Mucosa of rectum (tissue), 2 donors: ENCODE data around the gene IGF2BP3.

Source experiments
- H3K27ac ChIP-seq, 2 donors: one replicate each; pipeline ENCODE4 v1.7.0; 2013; ENCODE audit warnings: inconsistent platforms in 2 of 2, low read depth in 2 of 2, low read length in 2 of 2
- H3K27me3 ChIP-seq, 2 donors: one replicate each; pipeline ENCODE4 v1.7.0; 2013; ENCODE audit warnings: low read length in 2 of 2; ENCODE audit not compliant: control insufficient read depth in 2 of 2, insufficient read depth in 2 of 2
- H3K36me3 ChIP-seq, 2 donors: one replicate each; pipeline ENCODE4 v1.7.0; 2013; ENCODE audit warnings: low read length in 2 of 2; ENCODE audit not compliant: control insufficient read depth in 2 of 2, insufficient read depth in 2 of 2
- H3K4me1 ChIP-seq, 2 donors: one replicate each; pipeline ENCODE4 v1.7.0; 2013; ENCODE audit warnings: low read length in 2 of 2, mild to moderate bottlenecking in 1 of 2; ENCODE audit not compliant: control insufficient read depth in 2 of 2, insufficient read depth in 2 of 2
- H3K4me3 ChIP-seq, 2 donors: one replicate each; pipeline ENCODE4 v1.7.0; 2013; ENCODE audit warnings: low read length in 2 of 2
- H3K9ac ChIP-seq, 2 donors: one replicate each; pipeline ENCODE4 v1.7.0; 2013; ENCODE audit warnings: low read length in 2 of 2, low read depth in 1 of 2, mild to moderate bottlenecking in 1 of 2
- H3K9me3 ChIP-seq, 2 donors: one replicate each; pipeline ENCODE4 v1.7.0; 2013; ENCODE audit warnings: low read length in 2 of 2; ENCODE audit not compliant: control insufficient read depth in 2 of 2
- donor health status: healthy.
- donor health status: Normal muscosa, but diverticular disease.

Gene IGF2BP3

DNA sequence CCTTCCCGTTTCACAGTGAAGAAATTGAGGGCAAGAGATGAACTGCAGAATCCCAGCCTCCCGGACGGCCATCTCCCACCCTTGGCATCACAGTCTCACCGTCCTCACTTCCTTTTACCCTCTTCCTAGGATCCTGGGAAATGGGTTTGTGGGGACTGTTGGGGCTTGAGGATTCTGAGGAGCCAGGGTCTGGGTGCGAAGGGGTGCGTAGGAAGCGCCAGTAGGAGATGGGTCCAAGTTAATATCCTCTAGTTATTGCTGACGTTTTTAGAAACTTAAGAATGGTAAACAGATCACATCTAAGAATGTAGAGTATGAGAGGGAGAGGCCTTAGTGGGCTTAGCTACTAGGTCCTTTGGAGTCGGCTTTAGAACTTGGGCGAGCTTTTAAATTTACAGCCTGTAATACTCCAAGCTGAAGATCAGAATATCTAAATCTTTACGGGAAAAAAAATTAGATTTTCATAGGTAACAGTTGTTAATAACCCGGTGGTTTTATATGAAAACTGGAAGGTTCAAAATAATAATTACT, 170.5 kb downstream of the IGF2BP3 start:
- no peaks in the 10 kb centered on the region for H3K9me3 ChIP-seq

DNA sequence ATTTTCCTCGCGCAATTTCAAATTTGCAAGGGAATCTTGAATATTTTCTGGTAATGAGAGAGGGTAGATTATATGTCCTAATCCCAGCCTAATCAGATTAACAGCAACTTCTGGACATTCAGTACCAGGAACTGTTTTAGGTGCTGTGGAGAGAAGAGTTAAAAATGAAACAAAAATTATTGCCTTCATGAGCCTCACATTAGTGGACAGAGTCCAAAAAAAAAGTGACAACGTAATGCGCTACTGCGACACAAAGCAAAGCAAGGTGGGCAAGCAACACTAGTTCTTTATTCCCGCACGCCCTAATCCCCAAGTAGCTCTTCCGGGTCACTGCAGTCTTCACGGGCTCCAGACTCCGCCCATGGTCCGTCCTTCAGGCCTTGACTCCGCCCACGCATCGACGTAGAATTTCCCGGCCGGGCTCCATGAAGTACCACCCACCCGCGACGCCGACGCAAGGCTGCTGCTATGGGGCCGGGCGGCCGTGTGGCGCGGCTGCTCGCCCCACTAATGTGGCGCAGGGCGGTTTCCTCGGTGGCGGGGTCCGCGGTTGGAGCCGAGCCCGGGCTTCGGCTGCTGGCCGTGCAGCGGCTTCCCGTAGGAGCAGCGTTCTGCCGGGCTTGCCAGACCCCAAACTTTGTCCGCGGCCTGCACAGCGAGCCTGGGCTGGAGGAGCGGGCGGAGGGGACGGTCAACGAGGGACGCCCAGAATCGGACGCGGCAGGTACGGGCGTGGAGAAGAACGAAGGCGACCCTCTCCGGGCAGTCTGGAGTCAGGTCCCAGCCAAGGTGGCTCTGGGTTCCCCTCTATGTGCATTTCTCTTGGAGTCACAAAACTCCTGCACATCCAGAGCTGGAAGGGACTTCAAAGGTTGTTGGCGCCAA, 171.2 kb downstream of the IGF2BP3 start, which contains the start of gene MALSU1:
MALSU1 (plus strand) TSS at position 455 of the 885 bp plus-strand sequence; CDS start at position 469, 14 bp downstream.
- no peaks in the 10 kb centered on the region for H3K9me3 ChIP-seq
- H3K4me3 ChIP-seq = peak within 1 kb of the TSS; percentile 88 to 89
- peaks cover 12 to 17% of the 10 kb centered on the region in 2 donors for H3K4me1 ChIP-seq
- peak within 1 kb of the TSS; percentile 61 to 75 for H3K27ac ChIP-seq
- peaks cover 0 to 5% of the 10 kb centered on the region in 2 donors for H3K36me3 ChIP-seq
- peak within 1 kb of the TSS; percentile 82 to 89 for H3K9ac ChIP-seq
- H3K27me3 ChIP-seq = no peaks in the 10 kb centered on the region

More for the DNA sequence above, 170.5 kb downstream of the IGF2BP3 start:
- Histone ChIP-seq H3K9ac (peak overlapping the region; percentile 82 to 89), H3K36me3 (peaks cover 0 to 5% of the 10 kb centered on the region in 2 donors), H3K27ac (peak overlapping the region; percentile 61 to 75), H3K4me3 (peak overlapping the region; percentile 88 to 89), H3K4me1 (peaks cover 12 to 17% of the 10 kb centered on the region in 2 donors), H3K27me3 (no peaks in the 10 kb centered on the region)

DNA sequence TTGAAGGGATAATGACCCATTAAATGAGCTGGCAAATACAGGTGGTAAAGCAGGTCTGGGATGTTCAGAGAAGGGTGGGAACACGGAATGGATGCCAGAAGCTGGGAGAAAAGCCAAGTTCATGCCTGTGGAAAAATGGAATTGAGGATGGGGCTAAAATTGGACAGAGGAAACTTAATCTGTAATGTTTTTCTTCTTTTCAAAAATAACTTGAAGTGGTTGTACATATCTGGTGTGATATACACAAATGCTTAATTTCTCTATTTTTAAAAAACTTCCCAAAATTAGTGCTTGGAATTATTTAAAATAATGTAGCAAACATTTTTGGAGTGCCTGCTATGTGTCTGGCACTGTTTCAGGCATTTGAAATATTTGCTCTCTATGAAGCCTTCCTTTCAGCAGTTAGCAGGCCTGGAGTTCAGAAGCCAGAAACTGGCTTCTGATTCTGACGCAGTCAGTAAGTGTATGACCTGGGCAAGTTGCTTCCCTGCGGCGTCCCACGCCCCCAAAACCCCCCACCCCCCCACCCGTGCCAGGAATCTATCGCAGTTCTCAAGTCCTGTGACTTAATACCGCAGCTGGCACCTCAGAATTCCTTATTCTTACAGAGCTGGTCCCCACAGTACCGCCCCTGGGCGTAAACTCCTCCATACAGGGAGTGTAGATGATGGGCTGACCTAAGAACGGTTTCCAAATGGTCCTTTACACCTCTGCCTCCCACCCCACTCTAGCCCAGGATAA, 172.0 kb downstream of the IGF2BP3 start:
- Histone ChIP-seq H3K4me3 (peak overlapping the region; percentile 88 to 89), H3K27ac (peak overlapping the region; percentile 61 to 75)

DNA sequence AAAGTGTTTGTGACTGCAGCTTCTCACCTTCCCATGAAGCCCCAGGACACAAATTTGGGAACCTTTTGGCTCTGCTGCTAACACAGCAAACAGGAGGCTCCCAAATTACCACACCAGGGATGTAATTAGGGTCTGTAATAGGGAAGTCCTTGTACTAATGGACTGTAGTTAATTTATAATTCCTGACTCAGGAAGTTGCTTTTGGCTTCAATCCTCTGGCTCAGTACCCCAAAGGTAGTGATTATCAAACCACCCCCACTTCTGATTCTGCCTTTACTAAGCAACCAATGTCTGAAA, 174.9 kb downstream of the IGF2BP3 start:
- Histone ChIP-seq H3K9ac (no peak overlapping the region), H3K27me3 (no peaks in the 10 kb centered on the region), H3K36me3 (no peaks in the 10 kb centered on the region), H3K4me3 (no peak overlapping the region), H3K4me1 (peaks cover 7 to 12% of the 10 kb centered on the region in 2 donors), H3K9me3 (no peaks in the 10 kb centered on the region), H3K27ac (no peak overlapping the region)

More for the DNA sequence above, 172.0 kb downstream of the IGF2BP3 start:
- Histone ChIP-seq H3K9ac (peak overlapping the region; percentile 71 to 89), H3K36me3 (peaks cover 0 to 5% of the 10 kb centered on the region in 2 donors), H3K27me3 (no peaks in the 10 kb centered on the region), H3K9me3 (no peaks in the 10 kb centered on the region), H3K4me1 (peaks cover 12 to 17% of the 10 kb centered on the region in 2 donors)

DNA sequence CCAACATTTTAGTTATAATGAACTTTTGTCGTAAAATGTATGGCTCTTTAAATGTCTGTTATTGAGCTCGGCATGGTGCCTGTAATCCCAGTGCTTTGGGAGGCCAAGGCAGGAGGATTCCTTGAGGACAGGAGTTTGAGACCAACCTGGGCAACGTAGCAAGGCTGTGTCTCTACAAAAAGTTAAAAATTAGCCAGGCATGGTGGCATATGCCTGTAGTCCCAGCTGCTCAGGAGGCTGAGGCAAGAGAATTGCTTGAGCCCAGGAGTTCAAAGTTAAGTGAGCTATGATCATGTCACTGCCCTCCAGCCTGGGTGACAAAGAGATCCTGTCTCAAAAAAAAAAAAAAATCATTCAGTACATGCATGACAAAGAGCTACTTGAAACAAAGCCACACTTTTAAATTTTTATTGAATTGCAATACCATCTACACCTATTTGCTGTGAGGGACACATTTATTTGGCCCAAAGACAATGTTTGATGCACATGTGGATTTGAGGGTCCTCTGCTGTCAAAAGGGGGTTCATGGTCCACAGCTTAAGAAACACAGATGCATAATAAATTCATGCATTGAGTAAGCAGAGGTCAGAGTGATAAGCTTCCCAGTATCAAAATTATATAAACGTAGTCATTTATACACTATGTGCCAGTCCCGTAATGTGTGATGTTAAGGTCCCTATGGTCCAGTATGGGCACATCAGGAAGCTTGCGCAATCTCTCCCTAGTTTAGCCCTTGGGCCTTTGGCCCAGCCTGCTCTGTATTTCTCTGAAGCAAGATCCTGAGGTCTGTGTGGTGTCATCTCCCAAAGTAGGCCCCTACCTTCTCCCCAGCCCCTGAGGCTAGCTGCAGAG, 175.5 kb downstream of the IGF2BP3 start:
- Histone ChIP-seq H3K27ac (no peak overlapping the region), H3K36me3 (no peaks in the 10 kb centered on the region), H3K9me3 (no peaks in the 10 kb centered on the region), H3K9ac (no peak overlapping the region), H3K4me1 (peaks cover 4 to 7% of the 10 kb centered on the region in 2 donors), H3K27me3 (no peaks in the 10 kb centered on the region), H3K4me3 (no peak overlapping the region)

DNA sequence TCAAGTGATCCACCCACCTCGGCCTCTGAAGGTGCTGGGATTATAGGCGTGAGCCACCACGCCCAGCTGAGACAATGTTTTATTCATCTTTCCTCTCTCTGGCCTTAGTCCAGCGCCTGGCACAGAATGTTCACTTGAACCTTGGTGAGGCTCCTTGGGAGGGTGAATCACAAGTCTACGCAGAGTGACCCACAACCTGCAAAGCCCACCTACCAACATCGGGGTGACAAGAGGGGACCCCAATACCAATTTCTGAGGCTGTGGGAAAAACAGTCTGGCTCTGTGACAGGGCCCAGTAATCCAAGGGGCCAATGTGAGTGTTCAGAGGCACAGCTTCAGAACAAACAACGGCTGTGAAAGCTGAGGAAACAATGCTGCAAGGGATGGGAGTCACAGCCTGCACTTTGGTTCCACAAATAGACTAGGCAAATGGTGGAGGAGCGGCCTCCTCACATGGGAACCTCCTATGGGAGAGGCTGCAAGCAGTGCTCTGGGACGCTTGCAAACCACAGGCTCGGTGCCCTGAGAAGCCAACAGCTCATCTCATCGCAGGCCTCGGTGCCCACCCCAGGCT, 176.7 kb downstream of the IGF2BP3 start:
- no peak overlapping the region for H3K27ac ChIP-seq
- H3K9me3 ChIP-seq = no peaks in the 10 kb centered on the region
- no peaks in the 10 kb centered on the region for H3K27me3 ChIP-seq
- H3K36me3 ChIP-seq = no peaks in the 10 kb centered on the region
- H3K9ac ChIP-seq = no peak overlapping the region
- no peak overlapping the region for H3K4me3 ChIP-seq
- H3K4me1 ChIP-seq = peaks cover under 1% of the 10 kb centered on the region in 2 donors

DNA sequence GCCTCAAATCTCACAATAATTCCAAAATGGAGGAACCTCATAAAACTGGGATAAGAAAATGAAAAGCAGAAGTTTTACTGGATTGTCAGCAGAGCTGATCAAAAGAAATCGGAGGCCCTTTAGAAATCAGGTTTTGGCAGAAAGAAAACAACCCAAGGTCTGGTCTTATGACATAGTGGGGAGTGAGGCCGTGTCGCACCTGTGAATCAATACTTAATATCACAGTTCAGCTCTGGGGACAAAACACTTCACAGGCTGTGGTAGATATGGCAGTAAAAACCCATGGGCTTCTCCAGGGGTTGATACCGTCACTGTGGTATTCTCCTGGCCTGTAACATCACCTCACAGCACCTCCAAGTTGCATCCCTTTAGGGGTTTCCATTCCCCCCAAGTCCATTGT, 177.7 kb downstream of the IGF2BP3 start:
- Histone ChIP-seq H3K9ac (no peak overlapping the region), H3K36me3 (no peaks in the 10 kb centered on the region), H3K27me3 (no peaks in the 10 kb centered on the region), H3K4me1 (no peaks in the 10 kb centered on the region), H3K4me3 (no peak overlapping the region), H3K27ac (no peak overlapping the region), H3K9me3 (no peaks in the 10 kb centered on the region)

DNA sequence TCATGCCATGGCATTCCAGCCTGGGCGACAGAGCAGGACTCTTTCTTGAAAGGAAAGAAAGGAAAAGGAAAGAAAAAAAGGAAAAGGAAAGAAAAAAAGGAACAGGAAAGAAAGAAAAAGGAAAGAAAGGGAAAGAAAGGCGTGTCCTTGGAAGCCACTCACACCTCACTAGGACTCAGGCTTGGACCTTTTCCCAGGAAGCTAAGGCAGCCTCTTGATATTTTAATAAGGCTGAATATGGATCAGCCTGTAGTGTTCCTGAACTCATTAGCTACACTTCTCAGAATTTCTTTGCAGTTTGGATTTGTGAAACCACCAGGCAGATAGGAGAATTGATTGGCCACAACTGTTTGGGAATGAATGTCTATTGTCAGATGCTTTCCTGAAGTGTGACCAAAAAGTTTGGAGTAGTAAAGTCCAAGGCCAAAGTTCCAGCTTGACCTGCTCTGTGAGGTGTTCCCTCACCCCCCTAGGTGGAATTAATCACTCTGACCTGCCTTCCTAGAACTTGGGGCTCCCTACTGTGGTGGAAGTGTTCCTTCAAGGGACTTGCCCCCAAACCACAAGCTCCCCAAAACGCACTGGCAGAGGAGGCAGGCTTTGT, 178.2 kb downstream of the IGF2BP3 start:
- Histone ChIP-seq H3K9me3 (no peaks in the 10 kb centered on the region), H3K36me3 (no peaks in the 10 kb centered on the region), H3K27me3 (no peaks in the 10 kb centered on the region), H3K27ac (no peak overlapping the region), H3K4me1 (no peaks in the 10 kb centered on the region), H3K9ac (no peak overlapping the region), H3K4me3 (no peak overlapping the region)

DNA sequence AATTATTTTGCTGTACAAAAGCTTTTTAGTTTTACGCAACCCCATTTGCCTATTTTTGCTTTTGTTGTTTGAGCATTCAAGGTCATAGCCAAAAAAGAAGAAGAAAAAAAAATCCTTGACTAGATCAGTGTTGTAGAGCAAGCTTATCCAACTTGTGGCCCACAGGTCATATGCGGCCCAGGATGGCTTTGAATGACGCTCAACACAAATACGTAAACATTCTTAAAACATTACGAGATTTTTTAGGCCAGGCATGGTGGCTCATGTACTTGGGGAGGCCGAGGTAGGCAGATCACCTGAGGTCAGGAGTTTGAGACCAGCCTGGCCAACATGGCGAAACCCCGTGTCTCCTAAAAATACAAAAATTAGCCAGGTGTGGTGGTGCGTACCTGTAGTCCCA, 179.3 kb downstream of the IGF2BP3 start:
- H3K36me3 ChIP-seq = no peaks in the 10 kb centered on the region
- no peaks in the 10 kb centered on the region for H3K4me1 ChIP-seq
- H3K9ac ChIP-seq = no peak overlapping the region
- no peak overlapping the region for H3K4me3 ChIP-seq
- no peaks in the 10 kb centered on the region for H3K27me3 ChIP-seq
- no peaks in the 10 kb centered on the region for H3K9me3 ChIP-seq
- no peak overlapping the region for H3K27ac ChIP-seq
